K562 (cell line): ENCODE data around the gene PTCH1. TPM values are rescaled to one million over a fixed set of nuclear protein-coding genes. Genes with fewer than 3 reads are reported as not detected.

Experiments used
- CBX3 ChIP-seq, 2 experiments: IDR thresholded peaks; 1 replicate in 1 of 2; 2 replicates in 1 of 2; pipeline ENCODE4 v1.6.1; 2012; ENCODE audit warnings: inconsistent platforms in 2 of 2, low read length in 2 of 2, borderline replicate concordance in 1 of 2, control low read depth in 1 of 2
- CCNT2 ChIP-seq: IDR thresholded peaks from 2 replicates; pipeline ENCODE4 v1.6.1; 2011; ENCODE audit warnings: borderline replicate concordance, low read depth, mild to moderate bottlenecking, moderate library complexity, mixed read lengths, low read length; ENCODE audit not compliant: insufficient read length; ENCODE audit errors: extremely low read depth
- FOSL1 ChIP-seq: fragments of 200-800 bp; sonication (Bioruptor generic); conservative IDR thresholded peaks from 2 replicates; pipeline ENCODE4 v1.6.1; 2016; ENCODE audit warnings: missing genetic modification characterization, missing compliant biosample characterization
- FOXK2 ChIP-seq, 2 experiments: fragments of 450-650 bp; IDR thresholded peaks in 1 of 2; conservative IDR thresholded peaks in 1 of 2; 2 replicates each; pipeline ENCODE4 v1.6.1; 2016; ENCODE audit warnings: low read depth in 2 of 2, mild to moderate bottlenecking in 1 of 2
- MYC ChIP-seq, 2 experiments: fragments of 250-450 bp in 1 of 2; sonication (Bioruptor Pico) in 1 of 2; IDR thresholded peaks; 2 replicates each; pipeline versions ENCODE4 v1.5.1 to v1.6.1; 2012 to 2021; ENCODE audit warnings: low read depth in 2 of 2, borderline replicate concordance in 1 of 2, improper control_type of control experiment in 1 of 2, low read length in 1 of 2, mild to moderate bottlenecking in 1 of 2, moderate library complexity in 1 of 2
- SAFB2 ChIP-seq: fragments of 200-400 bp; formaldehyde crosslinking; IDR thresholded peaks from 2 replicates; pipeline ENCODE4 v1.6.1; 2018; ENCODE audit warnings: borderline replicate concordance, low read length, low read depth, moderate library complexity; ENCODE audit not compliant: severe bottlenecking
- SAP30 ChIP-seq: fragments of 200-600 bp; sonication (generic); IDR thresholded peaks from 2 replicates; pipeline ENCODE4 v1.6.1; 2012; ENCODE audit warnings: borderline replicate concordance, low read depth, mild to moderate bottlenecking, moderate library complexity, low read length, control low read depth, inconsistent platforms; ENCODE audit not compliant: insufficient read depth, poor library complexity, severe bottlenecking
- ZNF668 ChIP-seq: fragments of 250-450 bp; sonication (Bioruptor Pico); IDR thresholded peaks from 2 replicates; pipeline ENCODE4 v1.8.0; 2022; ENCODE audit warnings: mild to moderate bottlenecking, inconsistent platforms
- polyA plus RNA-seq, 8 experiments: library from polyadenylated mRNA; depleted of rRNA in 4 of 8; stranded (reverse) in 5 of 8; unstranded in 3 of 8; fragments of >200 nt; fragmentation: Nextera tagmentation in 2 of 8; fragmentation: Illumina TruSeq in 1 of 8; extraction: Ambion mirVana in 2 of 8; extraction: Trizol in 1 of 8; gene quantifications; 2 replicates each; pipeline versions ENCODE4 v1.2.1 to v1.2.3, GENCODE V29; 2011 to 2014; ENCODE audit warnings: inconsistent platforms in 1 of 8, missing spikeins in 1 of 8
- total RNA-seq, 7 experiments: library from RNA; depleted of rRNA in 6 of 7; stranded (reverse); fragments of >200 nt in 6 of 7; fragmentation: Illumina TruSeq in 2 of 7; extraction: Trizol in 2 of 7; gene quantifications; 2 replicates each; pipeline versions ENCODE4 v1.2.1 to v1.2.3, GENCODE V29; 2011 to 2021; ENCODE audit warnings: low replicate concordance in 1 of 7
- TF ChIP-seq, protein P1 (sequence below): IDR thresholded peaks from 3 replicates; pipeline ENCODE4 v1.6.1; 2011; ENCODE audit warnings: borderline replicate concordance, mild to moderate bottlenecking, moderate library complexity; ENCODE audit not compliant: insufficient read length; ENCODE audit errors: extremely low read depth
- TF ChIP-seq, protein P2 (sequence below): fragments of 250-450 bp; sonication (Bioruptor Pico); IDR thresholded peaks from 2 replicates; pipeline ENCODE4 v1.5.0; 2021; ENCODE audit warnings: mild to moderate bottlenecking, borderline replicate concordance
- TF ChIP-seq, protein P3 (sequence below): fragments of 450-650 bp; IDR thresholded peaks from 2 replicates; pipeline ENCODE4 v1.6.1; 2014; ENCODE audit warnings: low read depth, mild to moderate bottlenecking, moderate library complexity, borderline replicate concordance
- TF ChIP-seq, protein P4 (sequence below): fragments of 450-650 bp; IDR thresholded peaks from 2 replicates; pipeline ENCODE4 v1.6.1; 2017; ENCODE audit warnings: antibody characterized with exemption, mild to moderate bottlenecking

PTCH1 gene
- total and polyA plus RNA-seq, 9 of the 15 experiments (the other 6 are each of a cell fraction or from before 2014, with no cell fraction given) = 0.70 to 9.9 (median 3.8) TPM

DNA sequence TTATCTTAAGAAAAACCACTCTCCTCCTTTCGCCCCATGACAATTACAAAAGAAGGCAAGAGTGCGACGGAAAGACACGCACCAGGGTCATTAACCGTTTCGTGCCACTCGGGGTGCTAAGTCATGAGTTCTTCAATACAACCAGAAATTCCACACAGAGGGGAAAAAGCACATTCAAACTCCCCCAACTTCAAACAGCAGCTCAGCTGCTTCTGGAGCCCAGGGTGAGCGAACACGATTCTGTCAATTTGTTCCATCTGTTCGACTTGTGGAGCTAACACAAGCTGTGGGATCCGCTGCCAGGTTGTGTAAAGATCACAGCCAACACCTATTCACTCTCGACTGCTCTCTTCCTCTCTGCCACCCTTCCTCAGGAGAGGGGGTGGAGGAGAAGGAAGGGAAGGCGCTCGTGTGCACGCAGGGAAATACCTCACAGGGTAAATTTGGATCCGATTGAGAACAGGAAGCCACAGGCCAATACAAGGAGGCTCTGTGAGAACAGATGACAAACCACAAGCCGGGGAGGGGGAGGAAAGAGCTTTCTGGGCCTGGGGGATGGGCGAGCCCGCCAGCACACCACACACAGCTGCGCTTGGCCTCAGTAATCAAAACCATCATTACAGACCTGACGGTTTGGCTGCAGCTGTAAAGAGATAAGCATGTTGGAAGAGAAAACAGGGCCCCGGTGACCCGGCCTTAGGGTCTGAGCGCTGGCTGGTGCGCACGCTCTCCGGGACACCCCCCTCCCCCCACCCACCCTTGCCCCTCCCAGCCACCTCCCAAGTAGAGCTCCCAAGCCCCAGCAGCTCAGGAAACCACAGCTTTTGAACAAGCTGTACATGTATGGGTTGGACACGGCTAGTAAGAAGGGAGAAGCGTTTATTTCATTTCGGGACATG lies 54.3 kb downstream of the PTCH1 start (continued):
- TF ChIP-seq, protein P1, sequence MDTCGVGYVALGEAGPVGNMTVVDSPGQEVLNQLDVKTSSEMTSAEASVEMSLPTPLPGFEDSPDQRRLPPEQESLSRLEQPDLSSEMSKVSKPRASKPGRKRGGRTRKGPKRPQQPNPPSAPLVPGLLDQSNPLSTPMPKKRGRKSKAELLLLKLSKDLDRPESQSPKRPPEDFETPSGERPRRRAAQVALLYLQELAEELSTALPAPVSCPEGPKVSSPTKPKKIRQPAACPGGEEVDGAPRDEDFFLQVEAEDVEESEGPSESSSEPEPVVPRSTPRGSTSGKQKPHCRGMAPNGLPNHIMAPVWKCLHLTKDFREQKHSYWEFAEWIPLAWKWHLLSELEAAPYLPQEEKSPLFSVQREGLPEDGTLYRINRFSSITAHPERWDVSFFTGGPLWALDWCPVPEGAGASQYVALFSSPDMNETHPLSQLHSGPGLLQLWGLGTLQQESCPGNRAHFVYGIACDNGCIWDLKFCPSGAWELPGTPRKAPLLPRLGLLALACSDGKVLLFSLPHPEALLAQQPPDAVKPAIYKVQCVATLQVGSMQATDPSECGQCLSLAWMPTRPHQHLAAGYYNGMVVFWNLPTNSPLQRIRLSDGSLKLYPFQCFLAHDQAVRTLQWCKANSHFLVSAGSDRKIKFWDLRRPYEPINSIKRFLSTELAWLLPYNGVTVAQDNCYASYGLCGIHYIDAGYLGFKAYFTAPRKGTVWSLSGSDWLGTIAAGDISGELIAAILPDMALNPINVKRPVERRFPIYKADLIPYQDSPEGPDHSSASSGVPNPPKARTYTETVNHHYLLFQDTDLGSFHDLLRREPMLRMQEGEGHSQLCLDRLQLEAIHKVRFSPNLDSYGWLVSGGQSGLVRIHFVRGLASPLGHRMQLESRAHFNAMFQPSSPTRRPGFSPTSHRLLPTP = no peak
- no peak for TF ChIP-seq SAP30
- TF ChIP-seq, protein P2, sequence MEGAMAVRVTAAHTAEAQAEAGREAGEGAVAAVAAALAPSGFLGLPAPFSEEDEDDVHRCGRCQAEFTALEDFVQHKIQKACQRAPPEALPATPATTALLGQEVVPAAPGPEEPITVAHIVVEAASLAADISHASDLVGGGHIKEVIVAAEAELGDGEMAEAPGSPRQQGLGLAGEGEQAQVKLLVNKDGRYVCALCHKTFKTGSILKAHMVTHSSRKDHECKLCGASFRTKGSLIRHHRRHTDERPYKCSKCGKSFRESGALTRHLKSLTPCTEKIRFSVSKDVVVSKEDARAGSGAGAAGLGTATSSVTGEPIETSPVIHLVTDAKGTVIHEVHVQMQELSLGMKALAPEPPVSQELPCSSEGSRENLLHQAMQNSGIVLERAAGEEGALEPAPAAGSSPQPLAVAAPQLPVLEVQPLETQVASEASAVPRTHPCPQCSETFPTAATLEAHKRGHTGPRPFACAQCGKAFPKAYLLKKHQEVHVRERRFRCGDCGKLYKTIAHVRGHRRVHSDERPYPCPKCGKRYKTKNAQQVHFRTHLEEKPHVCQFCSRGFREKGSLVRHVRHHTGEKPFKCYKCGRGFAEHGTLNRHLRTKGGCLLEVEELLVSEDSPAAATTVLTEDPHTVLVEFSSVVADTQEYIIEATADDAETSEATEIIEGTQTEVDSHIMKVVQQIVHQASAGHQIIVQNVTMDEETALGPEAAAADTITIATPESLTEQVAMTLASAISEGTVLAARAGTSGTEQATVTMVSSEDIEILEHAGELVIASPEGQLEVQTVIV = no peak
- peak in 1 of 2 experiments; percentile 74; a peak in 1 of 3 replicates for TF ChIP-seq CBX3 (IDR thresholded peaks at IDR 0.05; ENCODE audit: borderline replicate concordance in 1 of 2, low read length in 2 of 2)
- TF ChIP-seq ZNF668 (CRISPR knock-in tag) = no peak
- TF ChIP-seq, protein P3, sequence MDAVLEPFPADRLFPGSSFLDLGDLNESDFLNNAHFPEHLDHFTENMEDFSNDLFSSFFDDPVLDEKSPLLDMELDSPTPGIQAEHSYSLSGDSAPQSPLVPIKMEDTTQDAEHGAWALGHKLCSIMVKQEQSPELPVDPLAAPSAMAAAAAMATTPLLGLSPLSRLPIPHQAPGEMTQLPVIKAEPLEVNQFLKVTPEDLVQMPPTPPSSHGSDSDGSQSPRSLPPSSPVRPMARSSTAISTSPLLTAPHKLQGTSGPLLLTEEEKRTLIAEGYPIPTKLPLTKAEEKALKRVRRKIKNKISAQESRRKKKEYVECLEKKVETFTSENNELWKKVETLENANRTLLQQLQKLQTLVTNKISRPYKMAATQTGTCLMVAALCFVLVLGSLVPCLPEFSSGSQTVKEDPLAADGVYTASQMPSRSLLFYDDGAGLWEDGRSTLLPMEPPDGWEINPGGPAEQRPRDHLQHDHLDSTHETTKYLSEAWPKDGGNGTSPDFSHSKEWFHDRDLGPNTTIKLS = peak; percentile 84
- TF ChIP-seq, protein P4, sequence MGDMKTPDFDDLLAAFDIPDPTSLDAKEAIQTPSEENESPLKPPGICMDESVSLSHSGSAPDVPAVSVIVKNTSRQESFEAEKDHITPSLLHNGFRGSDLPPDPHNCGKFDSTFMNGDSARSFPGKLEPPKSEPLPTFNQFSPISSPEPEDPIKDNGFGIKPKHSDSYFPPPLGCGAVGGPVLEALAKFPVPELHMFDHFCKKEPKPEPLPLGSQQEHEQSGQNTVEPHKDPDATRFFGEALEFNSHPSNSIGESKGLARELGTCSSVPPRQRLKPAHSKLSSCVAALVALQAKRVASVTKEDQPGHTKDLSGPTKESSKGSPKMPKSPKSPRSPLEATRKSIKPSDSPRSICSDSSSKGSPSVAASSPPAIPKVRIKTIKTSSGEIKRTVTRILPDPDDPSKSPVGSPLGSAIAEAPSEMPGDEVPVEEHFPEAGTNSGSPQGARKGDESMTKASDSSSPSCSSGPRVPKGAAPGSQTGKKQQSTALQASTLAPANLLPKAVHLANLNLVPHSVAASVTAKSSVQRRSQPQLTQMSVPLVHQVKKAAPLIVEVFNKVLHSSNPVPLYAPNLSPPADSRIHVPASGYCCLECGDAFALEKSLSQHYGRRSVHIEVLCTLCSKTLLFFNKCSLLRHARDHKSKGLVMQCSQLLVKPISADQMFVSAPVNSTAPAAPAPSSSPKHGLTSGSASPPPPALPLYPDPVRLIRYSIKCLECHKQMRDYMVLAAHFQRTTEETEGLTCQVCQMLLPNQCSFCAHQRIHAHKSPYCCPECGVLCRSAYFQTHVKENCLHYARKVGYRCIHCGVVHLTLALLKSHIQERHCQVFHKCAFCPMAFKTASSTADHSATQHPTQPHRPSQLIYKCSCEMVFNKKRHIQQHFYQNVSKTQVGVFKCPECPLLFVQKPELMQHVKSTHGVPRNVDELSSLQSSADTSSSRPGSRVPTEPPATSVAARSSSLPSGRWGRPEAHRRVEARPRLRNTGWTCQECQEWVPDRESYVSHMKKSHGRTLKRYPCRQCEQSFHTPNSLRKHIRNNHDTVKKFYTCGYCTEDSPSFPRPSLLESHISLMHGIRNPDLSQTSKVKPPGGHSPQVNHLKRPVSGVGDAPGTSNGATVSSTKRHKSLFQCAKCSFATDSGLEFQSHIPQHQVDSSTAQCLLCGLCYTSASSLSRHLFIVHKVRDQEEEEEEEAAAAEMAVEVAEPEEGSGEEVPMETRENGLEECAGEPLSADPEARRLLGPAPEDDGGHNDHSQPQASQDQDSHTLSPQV = peak; percentile 80
- TF ChIP-seq FOSL1 (tag) = peak; percentile 78
- TF ChIP-seq MYC (IDR thresholded peaks at IDR 0.05; ENCODE audit: low read depth, low read length) = peak; percentile 93
- TF ChIP-seq MYC (CRISPR knock-in tag; IDR thresholded peaks at IDR 0.05; ENCODE audit: borderline replicate concordance, low read depth) = no peak
- TF ChIP-seq SAFB2 = no peak
- TF ChIP-seq CCNT2 = peak; percentile 97
- peak; percentile 79 to 88 for TF ChIP-seq FOXK2 (conservative IDR thresholded peaks at IDR 0.05 in 1 of 2, IDR thresholded peaks at IDR 0.05 in 1 of 2; ENCODE audit: low read depth in 2 of 2)
